Adrenal gland (tissue), 12 donors: ENCODE data around the gene LAMA1. TPM values are rescaled to one million over a fixed set of nuclear protein-coding genes. Genes with fewer than 3 reads are reported as not detected.

Source experiments
- DNase-seq, 7 donors: peaks; one replicate each; pipeline ENCODE4 v3.0.0-alpha.2; 2019 to 2020
- H3K27ac ChIP-seq, 5 donors: fragments of 200-600 bp; sonication (generic) in 4 of 5; 1 replicate in 3 of 5; 2 replicates in 2 of 5; pipeline versions ENCODE4 v1.5.1 to v1.8.0; 2016 to 2020; ENCODE audit warnings: mild to moderate bottlenecking in 1 of 5
- H3K27me3 ChIP-seq: fragments of 200-600 bp; 2 replicates; pipeline ENCODE4 v1.8.0; 2021
- H3K36me3 ChIP-seq, 2 donors: fragments of 200-600 bp; replicated peaks in 1 of 2; 1 replicate in 1 of 2; 2 replicates in 1 of 2; pipeline versions ENCODE4 v1.5.1 to v1.8.0; 2018 to 2022
- H3K4me1 ChIP-seq, 2 donors: fragments of 200-600 bp; replicated peaks in 1 of 2; 1 replicate in 1 of 2; 2 replicates in 1 of 2; pipeline versions ENCODE4 v1.5.1 to v1.8.0; 2018 to 2021
- H3K4me3 ChIP-seq, 4 donors: fragments of 200-600 bp; sonication (generic) in 3 of 4; one replicate each; pipeline ENCODE4 v1.5.1; 2016 to 2018
- H3K9me3 ChIP-seq, 3 donors: fragments of 200-600 bp; sonication (generic) in 1 of 3; replicated peaks in 1 of 3; 1 replicate in 2 of 3; 2 replicates in 1 of 3; pipeline versions ENCODE4 v1.5.1 to v1.8.0; 2016 to 2021
- POLR2A ChIP-seq, 2 donors: fragments of 450-650 bp; IDR thresholded peaks; one replicate each; pipeline ENCODE4 v1.6.1; 2017; ENCODE audit warnings: antibody characterized with exemption in 2 of 2, mild to moderate bottlenecking in 2 of 2, moderate library complexity in 1 of 2
- WGBS, 4 donors: extraction: QIAGEN DNeasy Blood & Tissue Kit in 2 of 4; methylation state at CpG; one replicate each; pipeline versions ENCODE4 v1.1.5 to v1.1.7; 2013 to 2017; 5-methylcytosine and 5-hydroxymethylcytosine counted together
- intact Hi-C, 2 donors: fragments of 100-400 bp; cut with DNase I; formaldehyde crosslinking; loops; one replicate each; pipeline versions ENCODE4 v1.14.1 to v1.15.0; 2022 to 2023
- polyA plus RNA-seq, 3 donors: library from polyadenylated mRNA; stranded (reverse); fragments of 200-250 nt in 2 of 3; fragments of 350-450 nt in 1 of 3; fragmentation: Illumina TruSeq in 1 of 3; extraction: RNeasy Lipid Tissue Mini Kit (QIAGEN cat#74804) in 1 of 3; gene quantifications; one replicate each; pipeline ENCODE4 v1.2.3, GENCODE V29; 2013 to 2014
- total RNA-seq, 9 donors: library from RNA; depleted of rRNA in 4 of 9; stranded (reverse); fragments of >200 nt in 4 of 9; fragments of 120-200 nt in 1 of 9; fragmentation: NEBNext Ultra II Directional in 1 of 9; extraction: Animal tissue kit (Norgen Biotek cat#: 25700) in 1 of 9; gene quantifications; one replicate each; pipeline versions ENCODE4 v1.1.0 to v1.2.4, GENCODE V29; 2013 to 2023
- TF ChIP-seq, protein P1 (sequence below), 6 experiments: fragments of 450-650 bp in 4 of 6; fragments of 200-600 bp in 2 of 6; sonication (generic) in 1 of 6; IDR thresholded peaks; 1 replicate in 5 of 6; 2 replicates in 1 of 6; pipeline versions ENCODE4 v1.5.1 to v1.8.0; 2016 to 2021; ENCODE audit warnings: antibody characterized with exemption in 6 of 6, mild to moderate bottlenecking in 2 of 6, moderate library complexity in 1 of 6
- donor health status: healthy with polysubstance abuse.
- donor health status: Bipolar disorder and iron deficiency.
- donor health status: DM: yes; HTN: yes; CAD: no.
- donor health status: DM: no; HTN: no; CAD: no.
- donor health status: DM: no; HTN: no; CAD: no.
- donor health status: DM: yes; HTN: yes; CAD: no.

Gene LAMA1
- total and polyA plus RNA-seq, 12 donors, result 0.07 to 0.55 (median 0.17) TPM

- intact Hi-C loops, result no loop called here
- Histone ChIP-seq H3K9me3 (no peaks in the 10 kb centered on the region), H3K4me1 (peaks cover 0 to 8% of the 10 kb centered on the region in 2 donors), H3K27ac (peak overlapping the region in 2 of 5 donors; percentile 27 to 66), H3K4me3 (no peak overlapping the region), H3K36me3 (no peaks in the 10 kb centered on the region), H3K27me3 (peaks cover 6% of the 10 kb centered on the region)
- peak in 1 of 7 donors; percentile 11 for DNase-seq
- TF ChIP-seq, protein P1, sequence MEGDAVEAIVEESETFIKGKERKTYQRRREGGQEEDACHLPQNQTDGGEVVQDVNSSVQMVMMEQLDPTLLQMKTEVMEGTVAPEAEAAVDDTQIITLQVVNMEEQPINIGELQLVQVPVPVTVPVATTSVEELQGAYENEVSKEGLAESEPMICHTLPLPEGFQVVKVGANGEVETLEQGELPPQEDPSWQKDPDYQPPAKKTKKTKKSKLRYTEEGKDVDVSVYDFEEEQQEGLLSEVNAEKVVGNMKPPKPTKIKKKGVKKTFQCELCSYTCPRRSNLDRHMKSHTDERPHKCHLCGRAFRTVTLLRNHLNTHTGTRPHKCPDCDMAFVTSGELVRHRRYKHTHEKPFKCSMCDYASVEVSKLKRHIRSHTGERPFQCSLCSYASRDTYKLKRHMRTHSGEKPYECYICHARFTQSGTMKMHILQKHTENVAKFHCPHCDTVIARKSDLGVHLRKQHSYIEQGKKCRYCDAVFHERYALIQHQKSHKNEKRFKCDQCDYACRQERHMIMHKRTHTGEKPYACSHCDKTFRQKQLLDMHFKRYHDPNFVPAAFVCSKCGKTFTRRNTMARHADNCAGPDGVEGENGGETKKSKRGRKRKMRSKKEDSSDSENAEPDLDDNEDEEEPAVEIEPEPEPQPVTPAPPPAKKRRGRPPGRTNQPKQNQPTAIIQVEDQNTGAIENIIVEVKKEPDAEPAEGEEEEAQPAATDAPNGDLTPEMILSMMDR (IDR thresholded peaks at IDR 0.05), result no peak
- TF ChIP-seq POLR2A (IDR thresholded peaks at IDR 0.05), result no peak
- 53 to 76% (median 61%) methylated on average over 6 of the region's 6 CpGs for WGBS, 4 donors
These were observed 33.2 kb downstream of the LAMA1 start for GRCh38 chr18:7084080-7085065.

DNA sequence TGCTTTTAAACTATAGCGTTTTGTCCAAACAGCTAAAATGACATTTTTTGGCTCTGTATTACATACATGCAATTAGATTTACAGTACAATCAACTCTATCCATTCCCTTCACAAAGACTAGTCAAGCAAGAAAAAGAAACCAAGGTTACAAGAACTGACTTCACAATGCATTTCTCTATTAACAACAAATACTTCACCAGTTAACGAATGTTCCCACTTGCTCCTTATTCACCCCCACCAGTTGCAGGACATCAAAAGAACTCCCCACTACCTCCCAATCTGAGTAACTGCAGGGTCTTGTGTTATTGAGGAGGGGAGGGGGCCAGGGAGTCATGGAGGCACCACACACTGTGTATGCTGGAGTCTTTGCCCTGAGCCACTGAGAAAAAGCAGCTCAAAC, 34.9 kb downstream of the LAMA1 start:
- no peak for DNase-seq
- TF ChIP-seq, protein P1 (IDR thresholded peaks at IDR 0.05), result no peak
- TF ChIP-seq POLR2A (IDR thresholded peaks at IDR 0.05), result no peak
- Histone ChIP-seq H3K4me1 (peaks cover 0 to 8% of the 10 kb centered on the region in 2 donors), H3K27ac (no peak overlapping the region), H3K36me3 (no peaks in the 10 kb centered on the region), H3K4me3 (no peak overlapping the region), H3K9me3 (no peaks in the 10 kb centered on the region), H3K27me3 (no peaks in the 10 kb centered on the region)
- intact Hi-C loops, result no loop called here
- WGBS, 4 donors, result 72 to 89% (median 81%) methylated on average over 2 of the region's 2 CpGs

- no peaks in the 10 kb centered on the region for H3K36me3 ChIP-seq
- no peaks in the 10 kb centered on the region for H3K27me3 ChIP-seq
- no peaks in the 10 kb centered on the region for H3K9me3 ChIP-seq
- intact Hi-C loops, result no loop called here
- H3K27ac ChIP-seq, result no peak overlapping the region
- 67 to 92% (median 76%) methylated on average over 1 of the region's 1 CpG for WGBS, 4 donors
- H3K4me3 ChIP-seq, result no peak overlapping the region
- TF ChIP-seq, protein P1 (IDR thresholded peaks at IDR 0.05), result no peak
- no peak for TF ChIP-seq POLR2A (IDR thresholded peaks at IDR 0.05)
- no peak for DNase-seq
- peaks cover 0 to 3% of the 10 kb centered on the region in 2 donors for H3K4me1 ChIP-seq
These were observed 38.4 kb downstream of the LAMA1 start for GRCh38 chr18:7079231-7079630.

DNA sequence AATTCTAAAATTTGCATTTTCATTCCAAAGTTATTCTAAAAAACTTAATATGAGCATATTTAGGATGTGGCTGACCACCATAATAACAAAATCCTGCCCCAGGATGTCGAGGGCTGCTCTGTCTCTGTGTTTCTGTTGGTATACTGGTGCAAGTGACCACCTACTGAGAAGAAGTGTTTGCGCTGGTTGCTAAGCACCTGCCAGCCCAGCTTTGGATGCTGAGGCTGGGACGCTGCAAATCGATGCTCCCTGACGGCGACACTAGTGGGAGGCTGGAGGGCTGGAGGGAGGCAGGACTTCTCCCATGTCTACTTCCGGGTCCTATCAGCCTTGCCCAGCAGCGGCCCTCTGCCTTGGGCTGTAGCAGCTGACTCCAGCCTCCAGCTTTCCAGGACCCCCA, 45.0 kb downstream of the LAMA1 start:
- H3K36me3 ChIP-seq, result no peaks in the 10 kb centered on the region
- no peaks in the 10 kb centered on the region for H3K9me3 ChIP-seq
- no peaks in the 10 kb centered on the region for H3K4me1 ChIP-seq
- H3K4me3 ChIP-seq, result no peak overlapping the region
- 87 to 100% (median 88%) methylated on average over 2 to 8 of the region's 8 CpGs for WGBS, 4 donors
- H3K27me3 ChIP-seq, result no peaks in the 10 kb centered on the region
- no peak for TF ChIP-seq POLR2A (IDR thresholded peaks at IDR 0.05)
- TF ChIP-seq, protein P1 (IDR thresholded peaks at IDR 0.05), result no peak
- intact Hi-C loops, result no loop called here
- H3K27ac ChIP-seq, result no peak overlapping the region
- no peak for DNase-seq
